ENCODE data around the gene BBS1.

The BBS1 gene

GRCh38 chr11:66561178-66561974 lies 50.9 kb downstream of the BBS1 start:
- no peaks in the 10 kb centered on the region for H3K4me1 ChIP-seq (ENCODE audit: control insufficient read depth, insufficient read depth, low read depth, low read length)
- H3K23ac ChIP-seq (ENCODE audit: low read length in 2 of 2), result peak overlapping the region in 1 of 2 experiments; percentile 30
- H3K79me1 ChIP-seq (replicated peaks; ENCODE audit: low read length, poor library complexity, severe bottlenecking), result no peaks in the 10 kb centered on the region
- no peak overlapping the region for H2BK5ac ChIP-seq (ENCODE audit: low read depth, low read length, poor library complexity, severe bottlenecking)
- H3K27ac ChIP-seq (ENCODE audit: low read length, poor library complexity, severe bottlenecking), result no peak overlapping the region
- no peak overlapping the region for H3K4me3 ChIP-seq (ENCODE audit: insufficient read depth in 1 of 2, low read depth in 1 of 2, low read length in 2 of 2)
- H3K4ac ChIP-seq (ENCODE audit: low read depth in 1 of 2, low read length in 2 of 2), result no peak overlapping the region
- no peak overlapping the region for H2AFZ ChIP-seq (ENCODE audit: low read depth, low read length)
- DNase-seq, result no peak
- no peak overlapping the region for H2AK5ac ChIP-seq (ENCODE audit: low read length, severe bottlenecking)
- H2BK15ac ChIP-seq (ENCODE audit: low read depth, poor library complexity, severe bottlenecking), result no peak overlapping the region
- no peak overlapping the region for H3K4me2 ChIP-seq (ENCODE audit: low read length, poor library complexity, severe bottlenecking)
- no peak overlapping the region for H3K18ac ChIP-seq (ENCODE audit: low read depth in 1 of 2, low read length in 2 of 2)
- peaks cover 0 to 16% of the 10 kb centered on the region in 2 experiments for H3K36me3 ChIP-seq (ENCODE audit: control insufficient read depth in 1 of 2, insufficient read depth in 2 of 2, low read depth in 1 of 2, low read length in 2 of 2)
- no peak overlapping the region for H4K91ac ChIP-seq (ENCODE audit: low read length)
- H2BK12ac ChIP-seq (ENCODE audit: low read length in 2 of 2), result no peak overlapping the region
- H3K27me3 ChIP-seq (ENCODE audit: control insufficient read depth in 1 of 2, insufficient read depth in 1 of 2, low read length in 2 of 2), result peaks cover 17 to 29% of the 10 kb centered on the region in 2 experiments
- no peak overlapping the region for H3K14ac ChIP-seq (ENCODE audit: low read length in 2 of 2)
- no peak overlapping the region for H2BK120ac ChIP-seq (ENCODE audit: low read depth, low read length)
- WGBS, result 87% methylated on average over 14 of the region's 14 CpGs
- no peak overlapping the region for H3K9ac ChIP-seq (ENCODE audit: low read length)
- H4K8ac ChIP-seq (ENCODE audit: low read length), result no peak overlapping the region
- no peaks in the 10 kb centered on the region for H3K9me3 ChIP-seq (ENCODE audit: control insufficient read depth, low read length)

DNA sequence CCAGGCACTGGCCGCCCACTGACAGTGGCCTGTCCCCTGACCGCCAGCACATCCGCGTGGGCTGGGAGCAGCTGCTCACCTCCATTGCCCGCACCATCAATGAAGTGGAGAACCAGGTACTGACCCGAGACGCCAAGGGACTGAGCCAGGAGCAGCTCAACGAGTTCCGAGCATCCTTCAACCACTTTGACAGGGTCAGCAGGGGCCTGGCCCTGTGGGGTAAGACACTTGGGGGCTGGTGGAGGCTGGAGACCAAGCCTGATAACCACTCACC lies 51.5 kb downstream of the BBS1 start:
- peaks cover 0 to 17% of the 10 kb centered on the region in 2 experiments for H3K36me3 ChIP-seq (ENCODE audit: control insufficient read depth in 1 of 2, insufficient read depth in 2 of 2, low read depth in 1 of 2, low read length in 2 of 2)
- DNase-seq, result no peak
- H3K23ac ChIP-seq (ENCODE audit: low read length in 2 of 2), result no peak overlapping the region
- H2AFZ ChIP-seq (ENCODE audit: low read depth, low read length), result no peak overlapping the region
- H3K4ac ChIP-seq (ENCODE audit: low read depth in 1 of 2, low read length in 2 of 2), result no peak overlapping the region
- no peak overlapping the region for H2BK5ac ChIP-seq (ENCODE audit: low read depth, low read length, poor library complexity, severe bottlenecking)
- no peak overlapping the region for H3K4me2 ChIP-seq (ENCODE audit: low read length, poor library complexity, severe bottlenecking)
- H4K91ac ChIP-seq (ENCODE audit: low read length), result no peak overlapping the region
- no peak overlapping the region for H3K4me3 ChIP-seq (ENCODE audit: insufficient read depth in 1 of 2, low read depth in 1 of 2, low read length in 2 of 2)
- H3K27ac ChIP-seq (ENCODE audit: low read length, poor library complexity, severe bottlenecking), result no peak overlapping the region
- no peak overlapping the region for H3K14ac ChIP-seq (ENCODE audit: low read length in 2 of 2)
- no peak overlapping the region for H3K9ac ChIP-seq (ENCODE audit: low read length)
- no peaks in the 10 kb centered on the region for H3K79me1 ChIP-seq (replicated peaks; ENCODE audit: low read length, poor library complexity, severe bottlenecking)
- no peak overlapping the region for H2BK12ac ChIP-seq (ENCODE audit: low read length in 2 of 2)
- 90% methylated on average over 9 of the region's 9 CpGs for WGBS
- H3K9me3 ChIP-seq (ENCODE audit: control insufficient read depth, low read length), result no peaks in the 10 kb centered on the region
- H4K8ac ChIP-seq (ENCODE audit: low read length), result no peak overlapping the region
- H2AK5ac ChIP-seq (ENCODE audit: low read length, severe bottlenecking), result no peak overlapping the region
- no peak overlapping the region for H2BK120ac ChIP-seq (ENCODE audit: low read depth, low read length)
- H3K27me3 ChIP-seq (ENCODE audit: control insufficient read depth in 1 of 2, insufficient read depth in 1 of 2, low read length in 2 of 2), result peaks cover 17 to 29% of the 10 kb centered on the region in 2 experiments
- H2BK15ac ChIP-seq (ENCODE audit: low read depth, poor library complexity, severe bottlenecking), result no peak overlapping the region
- no peak overlapping the region for H3K18ac ChIP-seq (ENCODE audit: low read depth in 1 of 2, low read length in 2 of 2)
- no peaks in the 10 kb centered on the region for H3K4me1 ChIP-seq (ENCODE audit: control insufficient read depth, insufficient read depth, low read depth, low read length)

DNA sequence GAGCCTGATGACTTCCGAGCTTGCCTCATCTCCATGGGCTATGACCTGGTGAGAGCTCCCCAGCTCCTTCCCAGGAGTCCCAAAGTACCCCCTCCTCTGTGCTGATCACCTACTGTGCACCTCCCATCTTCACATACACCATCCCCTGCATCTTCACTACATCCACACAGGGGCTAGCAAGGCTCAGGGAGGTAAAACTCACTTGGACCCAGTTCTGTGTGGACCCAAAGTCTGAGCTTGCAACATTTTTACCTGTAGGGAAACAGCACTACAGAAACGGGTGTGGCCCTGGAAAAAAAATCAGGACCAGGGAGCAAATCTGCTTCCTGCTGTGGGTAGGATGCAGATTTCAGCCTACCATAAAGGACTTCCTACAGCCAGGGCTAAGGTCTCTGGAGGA lies 51.8 kb downstream of the BBS1 start:
- no peak overlapping the region for H2BK120ac ChIP-seq (ENCODE audit: low read depth, low read length)
- H2BK15ac ChIP-seq (ENCODE audit: low read depth, poor library complexity, severe bottlenecking), result no peak overlapping the region
- no peaks in the 10 kb centered on the region for H3K9me3 ChIP-seq (ENCODE audit: control insufficient read depth, low read length)
- no peak overlapping the region for H2AK5ac ChIP-seq (ENCODE audit: low read length, severe bottlenecking)
- DNase-seq, result no peak
- no peak overlapping the region for H2AFZ ChIP-seq (ENCODE audit: low read depth, low read length)
- H3K18ac ChIP-seq (ENCODE audit: low read depth in 1 of 2, low read length in 2 of 2), result no peak overlapping the region
- no peak overlapping the region for H3K9ac ChIP-seq (ENCODE audit: low read length)
- no peaks in the 10 kb centered on the region for H3K79me1 ChIP-seq (replicated peaks; ENCODE audit: low read length, poor library complexity, severe bottlenecking)
- H2BK5ac ChIP-seq (ENCODE audit: low read depth, low read length, poor library complexity, severe bottlenecking), result no peak overlapping the region
- no peak overlapping the region for H3K14ac ChIP-seq (ENCODE audit: low read length in 2 of 2)
- no peak overlapping the region for H3K27ac ChIP-seq (ENCODE audit: low read length, poor library complexity, severe bottlenecking)
- WGBS, result 83% methylated on average over 2 of the region's 2 CpGs
- no peaks in the 10 kb centered on the region for H3K4me1 ChIP-seq (ENCODE audit: control insufficient read depth, insufficient read depth, low read depth, low read length)
- no peak overlapping the region for H4K91ac ChIP-seq (ENCODE audit: low read length)
- no peak overlapping the region for H4K8ac ChIP-seq (ENCODE audit: low read length)
- peaks cover 0 to 17% of the 10 kb centered on the region in 2 experiments for H3K36me3 ChIP-seq (ENCODE audit: control insufficient read depth in 1 of 2, insufficient read depth in 2 of 2, low read depth in 1 of 2, low read length in 2 of 2)
- no peak overlapping the region for H3K4me2 ChIP-seq (ENCODE audit: low read length, poor library complexity, severe bottlenecking)
- H2BK12ac ChIP-seq (ENCODE audit: low read length in 2 of 2), result no peak overlapping the region
- H3K27me3 ChIP-seq (ENCODE audit: control insufficient read depth in 1 of 2, insufficient read depth in 1 of 2, low read length in 2 of 2), result peaks cover 17 to 25% of the 10 kb centered on the region in 2 experiments
- H3K4ac ChIP-seq (ENCODE audit: low read depth in 1 of 2, low read length in 2 of 2), result no peak overlapping the region
- H3K23ac ChIP-seq (ENCODE audit: low read length in 2 of 2), result no peak overlapping the region
- no peak overlapping the region for H3K4me3 ChIP-seq (ENCODE audit: insufficient read depth in 1 of 2, low read depth in 1 of 2, low read length in 2 of 2)

GRCh38 chr11:66562907-66563583 lies 52.6 kb downstream of the BBS1 start:
- Histone ChIP-seq H2BK120ac (ENCODE audit: low read depth, low read length) (no peak overlapping the region), H3K27me3 (ENCODE audit: control insufficient read depth in 1 of 2, insufficient read depth in 1 of 2, low read length in 2 of 2) (peaks cover 11 to 18% of the 10 kb centered on the region in 2 experiments), H2AFZ (ENCODE audit: low read depth, low read length) (no peak overlapping the region), H3K14ac (ENCODE audit: low read length in 2 of 2) (no peak overlapping the region), H3K27ac (ENCODE audit: low read length, poor library complexity, severe bottlenecking) (no peak overlapping the region), H3K4ac (ENCODE audit: low read depth in 1 of 2, low read length in 2 of 2) (no peak overlapping the region), H3K18ac (ENCODE audit: low read depth in 1 of 2, low read length in 2 of 2) (no peak overlapping the region), H3K79me1 (replicated peaks; ENCODE audit: low read length, poor library complexity, severe bottlenecking) (no peaks in the 10 kb centered on the region), H4K8ac (ENCODE audit: low read length) (no peak overlapping the region), H2BK15ac (ENCODE audit: low read depth, poor library complexity, severe bottlenecking) (no peak overlapping the region), H3K9ac (ENCODE audit: low read length) (no peak overlapping the region), H3K4me3 (ENCODE audit: insufficient read depth in 1 of 2, low read depth in 1 of 2, low read length in 2 of 2) (no peak overlapping the region), H3K9me3 (ENCODE audit: control insufficient read depth, low read length) (no peaks in the 10 kb centered on the region), H3K36me3 (ENCODE audit: control insufficient read depth in 1 of 2, insufficient read depth in 2 of 2, low read depth in 1 of 2, low read length in 2 of 2) (peaks cover 0 to 17% of the 10 kb centered on the region in 2 experiments), H3K23ac (ENCODE audit: low read length in 2 of 2) (no peak overlapping the region), H4K91ac (ENCODE audit: low read length) (no peak overlapping the region), H2AK5ac (ENCODE audit: low read length, severe bottlenecking) (no peak overlapping the region), H3K4me2 (ENCODE audit: low read length, poor library complexity, severe bottlenecking) (no peak overlapping the region), H3K4me1 (ENCODE audit: control insufficient read depth, insufficient read depth, low read depth, low read length) (no peaks in the 10 kb centered on the region), H2BK12ac (ENCODE audit: low read length in 2 of 2) (no peak overlapping the region), H2BK5ac (ENCODE audit: low read depth, low read length, poor library complexity, severe bottlenecking) (no peak overlapping the region)
- DNase-seq, result no peak
- WGBS, result 90% methylated on average over 17 of the region's 20 CpGs

All from mesenchymal stem cell (in vitro differentiated cells and primary cell).